H9 (cell line): Measurements from ENCODE around the gene PPP1R13L. TPM values are rescaled to one million over a fixed set of nuclear protein-coding genes. Genes with fewer than 3 reads are reported as not detected.

Experiments used
- DNase-seq: peaks from one replicate; pipeline ENCODE4 v3.0.0-alpha.2; 2017
- H2AFZ ChIP-seq: one replicate; pipeline ENCODE4 v1.6.1; 2013; ENCODE audit warnings: mild to moderate bottlenecking, low read length, control low read depth, moderate library complexity
- H2AK5ac ChIP-seq: 2 replicates; pipeline ENCODE4 v1.6.1; 2013; ENCODE audit warnings: low read length, control low read depth, mixed read lengths; ENCODE audit not compliant: insufficient read length
- H2BK120ac ChIP-seq: one replicate; pipeline ENCODE4 v1.6.1; 2013; ENCODE audit warnings: low read depth, mild to moderate bottlenecking, low read length, control low read depth, inconsistent platforms; ENCODE audit not compliant: poor library complexity, severe bottlenecking
- H2BK12ac ChIP-seq: 2 replicates; pipeline ENCODE4 v1.6.1; 2013; ENCODE audit warnings: low read length, control low read depth, mixed read lengths, low read depth; ENCODE audit not compliant: insufficient read length
- H2BK15ac ChIP-seq: 2 replicates; pipeline ENCODE4 v1.6.1; 2013; ENCODE audit warnings: low read depth, low read length, control low read depth
- H2BK20ac ChIP-seq: one replicate; pipeline ENCODE4 v1.6.1; 2013; ENCODE audit warnings: low read depth, mild to moderate bottlenecking, low read length, control low read depth, inconsistent platforms; ENCODE audit not compliant: poor library complexity, severe bottlenecking
- H2BK5ac ChIP-seq: 2 replicates; pipeline ENCODE4 v1.6.1; 2013; ENCODE audit warnings: low read length, control low read depth, mixed read lengths; ENCODE audit not compliant: insufficient read length
- H3K14ac ChIP-seq: 2 replicates; pipeline ENCODE4 v1.6.1; 2013; ENCODE audit warnings: low read length, control low read depth; ENCODE audit not compliant: insufficient read depth
- H3K18ac ChIP-seq: 2 replicates; pipeline ENCODE4 v1.6.1; 2013; ENCODE audit warnings: low read depth, mild to moderate bottlenecking, mixed read lengths, low read length, control low read depth; ENCODE audit not compliant: insufficient read length
- H3K23ac ChIP-seq: 2 replicates; pipeline ENCODE4 v1.6.1; 2013; ENCODE audit warnings: low read length, control low read depth, mixed read lengths, low read depth; ENCODE audit not compliant: insufficient read length
- H3K23me2 ChIP-seq: 2 replicates; pipeline ENCODE4 v1.6.1; 2013; ENCODE audit warnings: low read depth, mild to moderate bottlenecking, mixed read lengths, low read length, control low read depth; ENCODE audit not compliant: insufficient read length, poor library complexity, severe bottlenecking
- H3K27ac ChIP-seq: 2 replicates; pipeline ENCODE4 v1.5.1; 2013; ENCODE audit warnings: low read length, control low read depth, mixed read lengths, low read depth; ENCODE audit not compliant: insufficient read length
- H3K27me3 ChIP-seq: 2 replicates; pipeline ENCODE4 v1.6.1; 2013; ENCODE audit warnings: low read length, control low read depth, inconsistent platforms; ENCODE audit not compliant: insufficient read depth
- H3K4ac ChIP-seq: 2 replicates; pipeline ENCODE4 v1.6.1; 2013; ENCODE audit warnings: low read depth, mild to moderate bottlenecking, control low read depth, inconsistent platforms, low read length, moderate library complexity
- H3K4me1 ChIP-seq: 2 replicates; pipeline ENCODE4 v1.6.1; 2013; ENCODE audit warnings: low read length, control low read depth, inconsistent platforms; ENCODE audit not compliant: insufficient read depth
- H3K4me2 ChIP-seq: 2 replicates; pipeline ENCODE4 v1.6.1; 2013; ENCODE audit warnings: low read length, control low read depth, mixed read lengths; ENCODE audit not compliant: insufficient read length, insufficient read depth
- H3K56ac ChIP-seq: 2 replicates; pipeline ENCODE4 v1.6.1; 2013; ENCODE audit warnings: low read depth, mild to moderate bottlenecking, mixed read lengths, low read length, control low read depth; ENCODE audit not compliant: insufficient read length
- H3K79me1 ChIP-seq: 2 replicates; pipeline ENCODE4 v1.6.1; 2013; ENCODE audit warnings: low read depth, mild to moderate bottlenecking, moderate library complexity, low read length, control low read depth, inconsistent platforms; ENCODE audit not compliant: insufficient read depth, poor library complexity, severe bottlenecking
- H3K79me2 ChIP-seq: 2 replicates; pipeline ENCODE4 v1.6.1; 2013; ENCODE audit warnings: low read length, control low read depth, inconsistent platforms; ENCODE audit not compliant: insufficient read depth
- H3K9ac ChIP-seq: 2 replicates; pipeline ENCODE4 v1.6.1; 2013; ENCODE audit warnings: low read length, control low read depth, mixed read lengths; ENCODE audit not compliant: insufficient read length; ENCODE audit errors: extremely low read depth
- H3K9me3 ChIP-seq: one replicate; pipeline ENCODE4 v1.6.1; 2013; ENCODE audit warnings: low read depth, low read length, inconsistent platforms; ENCODE audit not compliant: control insufficient read depth
- H3T11ph ChIP-seq: one replicate; pipeline ENCODE4 v1.6.1; 2013; ENCODE audit warnings: mild to moderate bottlenecking, low read length, control low read depth, inconsistent platforms
- H4K20me1 ChIP-seq: one replicate; pipeline ENCODE4 v1.6.1; 2013; ENCODE audit not compliant: control insufficient read depth, insufficient read length, insufficient read depth
- H4K5ac ChIP-seq: 2 replicates; pipeline ENCODE4 v1.6.1; 2013; ENCODE audit warnings: low read depth, mild to moderate bottlenecking, mixed read lengths, low read length, control low read depth; ENCODE audit not compliant: insufficient read length
- H4K8ac ChIP-seq: replicated peaks from 2 replicates; pipeline ENCODE4 v1.6.1; 2013; ENCODE audit warnings: low read length, control low read depth, mixed read lengths, low read depth; ENCODE audit not compliant: insufficient read length
- H4K91ac ChIP-seq: 2 replicates; pipeline ENCODE4 v1.6.1; 2013; ENCODE audit warnings: low read depth, mild to moderate bottlenecking, moderate library complexity, mixed read lengths, low read length, control low read depth; ENCODE audit not compliant: insufficient read length
- H3K27ac Mint-ChIP-seq, 3 experiments: 2 replicates in 2 of 3; 3 replicates in 1 of 3; pipeline ENCODE4 v1.8.0; 2020 to 2021; ENCODE audit warnings: mixed read lengths in 3 of 3, mild to moderate bottlenecking in 1 of 3, moderate library complexity in 1 of 3
- H3K27me3 Mint-ChIP-seq: 2 replicates; pipeline ENCODE4 v1.8.0; 2021; ENCODE audit warnings: low read depth, mild to moderate bottlenecking, moderate library complexity, mixed read lengths
- H3K36me3 Mint-ChIP-seq, 3 experiments: 2 replicates in 2 of 3; 3 replicates in 1 of 3; pipeline ENCODE4 v1.8.0; 2020 to 2021; ENCODE audit warnings: low read depth in 3 of 3, mixed read lengths in 3 of 3; ENCODE audit not compliant: insufficient read depth in 1 of 3
- H3K4me1 Mint-ChIP-seq, 2 experiments: 2 replicates each; pipeline ENCODE4 v1.8.0; 2020; ENCODE audit warnings: mixed read lengths in 2 of 2
- H3K4me3 Mint-ChIP-seq, 2 experiments: 2 replicates in 1 of 2; 3 replicates in 1 of 2; pipeline ENCODE4 v1.8.0; 2020 to 2021; ENCODE audit warnings: mild to moderate bottlenecking in 2 of 2, mixed read lengths in 2 of 2, moderate library complexity in 1 of 2
- H3K9me3 Mint-ChIP-seq, 2 experiments: 2 replicates in 1 of 2; 3 replicates in 1 of 2; pipeline ENCODE4 v1.8.0; 2020; ENCODE audit warnings: mild to moderate bottlenecking in 2 of 2, mixed read lengths in 2 of 2, moderate library complexity in 1 of 2
- WGBS: extraction: QIAGEN DNeasy Blood & Tissue Kit; methylation state at CpG from one replicate; pipeline ENCODE4 v1.1.7; 2013; ENCODE audit warnings: missing lambda C conversion rate, low lambda C conversion rate, mixed read lengths; ENCODE audit not compliant: insufficient read length; ENCODE audit errors: extremely low coverage; 5-methylcytosine and 5-hydroxymethylcytosine counted together
- total RNA-seq: library from RNA; stranded (reverse); gene quantifications from 2 replicates; pipeline ENCODE4 v1.2.1, GENCODE V29; 2021
- TF ChIP-seq, protein P1 (sequence below): fragments of 200-600 bp; sonication (generic); conservative IDR thresholded peaks from 3 replicates; pipeline ENCODE4 v1.8.0; 2021; ENCODE audit warnings: antibody characterized with exemption, mild to moderate bottlenecking

Gene PPP1R13L
- total RNA-seq, 1 experiment from 2014 or later: 42.6 TPM

DNA sequence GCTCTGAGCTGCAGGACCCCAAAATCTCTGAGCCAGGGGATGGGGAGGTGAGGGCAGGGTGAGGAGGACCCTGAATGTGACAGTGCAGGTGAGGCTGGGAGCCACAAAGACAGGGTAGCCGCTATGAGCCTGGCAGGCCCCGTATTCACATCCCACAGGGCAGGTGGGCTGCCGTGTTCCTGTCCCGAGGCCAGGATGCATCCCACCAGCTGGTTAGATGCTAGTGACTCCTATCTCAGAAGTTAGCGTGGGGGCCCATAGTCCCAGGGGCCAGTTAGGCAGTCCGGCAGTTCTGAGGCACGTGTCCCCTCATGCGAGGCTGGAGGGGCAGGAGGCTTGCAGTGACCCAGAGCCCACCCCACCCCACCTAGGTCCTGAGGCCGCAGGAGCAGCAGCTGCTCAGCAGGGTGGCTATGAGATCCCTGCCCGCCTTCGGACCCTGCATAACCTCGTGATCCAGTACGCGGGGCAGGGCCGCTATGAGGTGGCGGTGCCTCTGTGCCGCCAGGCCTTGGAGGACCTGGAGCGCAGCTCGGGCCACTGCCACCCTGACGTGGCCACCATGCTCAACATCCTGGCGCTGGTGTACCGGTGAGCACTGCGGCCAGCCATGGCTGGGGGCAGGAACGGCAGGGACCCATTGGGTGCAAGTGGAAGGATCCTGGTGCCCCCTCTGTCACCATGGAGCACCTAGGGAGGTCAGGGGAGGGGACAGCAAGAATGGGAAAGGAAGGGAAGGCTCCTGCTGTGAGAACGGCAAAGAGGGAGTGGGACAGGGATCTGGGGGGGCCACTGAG is 57.1 kb downstream of the PPP1R13L start:
- Histone ChIP-seq H3K14ac (no peak overlapping the region), H3K4me2 (no peak overlapping the region), H3T11ph (no peak overlapping the region), H4K91ac (no peak overlapping the region), H2BK5ac (no peak overlapping the region), H3K79me1 (no peaks in the 10 kb centered on the region), H2BK120ac (no peak overlapping the region), H4K5ac (no peak overlapping the region), H3K23me2 (peaks cover 2% of the 10 kb centered on the region), H2AK5ac (no peak overlapping the region), H3K4me1 (0 out of 2 replicates have a peak, but pooled peaks cover 2% of the 10 kb centered on the region), H3K27me3 (no peaks in the 10 kb centered on the region), H2AFZ (no peak overlapping the region), H3K9ac (no peak overlapping the region), H3K18ac (no peak overlapping the region), H3K23ac (no peak overlapping the region), H4K8ac (no peak overlapping the region), H3K27ac (no peak overlapping the region), H3K56ac (no peak overlapping the region), H2BK12ac (no peak overlapping the region), H4K20me1 (peaks cover 2% of the 10 kb centered on the region), H2BK20ac (no peak overlapping the region), H3K9me3 (no peaks in the 10 kb centered on the region), H2BK15ac (no peak overlapping the region), H3K79me2 (no peaks in the 10 kb centered on the region), H3K4ac (no peak overlapping the region)
- Mint-ChIP-seq H3K27ac (no peak overlapping the region; a peak in 1 of 7 replicates), H3K4me3 (no peak overlapping the region), H3K4me1 (peaks cover 8 to 20% of the 10 kb centered on the region in 2 experiments; a peak in 3 of 4 replicates), H3K36me3 (peaks cover 15 to 38% (median 33%) of the 10 kb centered on the region in 3 experiments; a peak in 6 of 7 replicates), H3K27me3 (peaks cover 2% of the 10 kb centered on the region), H3K9me3 (no peaks in the 10 kb centered on the region)
- TF ChIP-seq, protein P1, sequence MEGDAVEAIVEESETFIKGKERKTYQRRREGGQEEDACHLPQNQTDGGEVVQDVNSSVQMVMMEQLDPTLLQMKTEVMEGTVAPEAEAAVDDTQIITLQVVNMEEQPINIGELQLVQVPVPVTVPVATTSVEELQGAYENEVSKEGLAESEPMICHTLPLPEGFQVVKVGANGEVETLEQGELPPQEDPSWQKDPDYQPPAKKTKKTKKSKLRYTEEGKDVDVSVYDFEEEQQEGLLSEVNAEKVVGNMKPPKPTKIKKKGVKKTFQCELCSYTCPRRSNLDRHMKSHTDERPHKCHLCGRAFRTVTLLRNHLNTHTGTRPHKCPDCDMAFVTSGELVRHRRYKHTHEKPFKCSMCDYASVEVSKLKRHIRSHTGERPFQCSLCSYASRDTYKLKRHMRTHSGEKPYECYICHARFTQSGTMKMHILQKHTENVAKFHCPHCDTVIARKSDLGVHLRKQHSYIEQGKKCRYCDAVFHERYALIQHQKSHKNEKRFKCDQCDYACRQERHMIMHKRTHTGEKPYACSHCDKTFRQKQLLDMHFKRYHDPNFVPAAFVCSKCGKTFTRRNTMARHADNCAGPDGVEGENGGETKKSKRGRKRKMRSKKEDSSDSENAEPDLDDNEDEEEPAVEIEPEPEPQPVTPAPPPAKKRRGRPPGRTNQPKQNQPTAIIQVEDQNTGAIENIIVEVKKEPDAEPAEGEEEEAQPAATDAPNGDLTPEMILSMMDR: no peak
- WGBS: no CpG with 5 or more reads among the region's 25 CpGs
- DNase-seq: no peak
